Measurements from ENCODE around the gene ACER3.

- TF ChIP-seq POLR2A (IDR thresholded peaks at IDR 0.05), result no peak
- TF ChIP-seq CTCF (IDR thresholded peaks at IDR 0.05), result no peak
Measured at GRCh38 chr11:76984743-76985142, 124.0 kb downstream of the ACER3 start.
